Measurements from ENCODE around the gene ADAM12.

Gene ADAM12

DNA sequence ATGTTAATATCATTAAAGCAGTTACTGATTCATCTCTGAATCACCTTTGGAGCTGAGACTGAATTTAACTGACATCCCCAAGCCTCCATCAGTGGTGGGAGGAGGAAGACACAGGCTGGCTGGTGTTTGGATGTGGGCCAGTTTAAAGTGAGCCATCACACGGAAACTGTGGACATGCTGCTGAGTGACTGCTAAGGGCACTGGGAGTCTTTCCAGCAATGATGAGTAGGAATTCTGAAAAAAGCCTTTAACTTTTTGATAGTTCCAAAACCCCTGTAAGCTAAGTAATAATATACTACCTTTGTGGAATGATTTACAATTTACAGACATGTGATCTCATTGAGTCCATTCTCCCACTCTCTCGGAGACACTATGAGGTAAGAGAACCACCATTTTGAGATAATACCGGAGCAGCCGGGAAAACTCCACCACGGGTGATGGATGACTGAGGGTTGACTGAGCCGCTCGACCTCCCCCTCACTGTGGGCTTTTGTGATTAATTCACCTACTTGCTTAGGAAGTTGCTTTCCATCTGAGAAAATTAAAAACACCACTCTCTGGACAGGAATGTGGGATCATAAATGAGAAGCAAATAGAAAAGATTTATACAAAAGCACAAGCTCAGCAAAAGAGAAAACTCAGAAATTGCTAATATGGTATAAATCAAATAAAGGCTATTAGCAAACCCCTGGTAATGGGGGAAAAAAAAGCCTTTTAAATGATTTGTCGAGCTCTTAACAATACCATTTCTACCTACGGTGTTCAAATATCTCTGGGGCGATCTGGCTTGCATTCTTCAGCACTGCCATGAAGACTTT, 297.2 kb downstream of the ADAM12 start:
- H3K4me3 ChIP-seq (ENCODE audit: low read depth, low read length): no peak overlapping the region
- TF ChIP-seq CTCF (IDR thresholded peaks at IDR 0.05; ENCODE audit: borderline replicate concordance, insufficient read depth, low read depth, low read length): no peak

DNA sequence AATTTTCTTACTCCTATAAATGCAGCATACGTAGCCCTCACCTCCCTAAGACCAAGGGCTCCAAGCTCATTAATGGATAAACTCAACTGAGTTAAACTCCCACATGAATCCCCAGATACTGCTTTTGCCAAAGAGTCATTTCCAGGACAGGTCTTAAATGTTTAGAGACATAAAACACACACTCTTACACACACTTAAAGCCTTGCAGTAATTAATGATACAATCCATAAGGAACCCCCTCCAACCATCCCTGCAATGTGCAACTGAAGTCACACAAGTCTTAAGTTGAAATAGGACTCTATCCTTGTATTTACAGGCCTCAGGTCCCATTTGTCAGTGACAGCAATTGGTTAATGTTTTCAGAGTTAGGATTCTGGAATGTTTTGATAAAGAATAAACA, 297.8 kb downstream of the ADAM12 start:
- TF ChIP-seq CTCF (IDR thresholded peaks at IDR 0.05; ENCODE audit: borderline replicate concordance, insufficient read depth, low read depth, low read length): no peak
- no peak overlapping the region for H3K4me3 ChIP-seq (ENCODE audit: low read depth, low read length)

DNA sequence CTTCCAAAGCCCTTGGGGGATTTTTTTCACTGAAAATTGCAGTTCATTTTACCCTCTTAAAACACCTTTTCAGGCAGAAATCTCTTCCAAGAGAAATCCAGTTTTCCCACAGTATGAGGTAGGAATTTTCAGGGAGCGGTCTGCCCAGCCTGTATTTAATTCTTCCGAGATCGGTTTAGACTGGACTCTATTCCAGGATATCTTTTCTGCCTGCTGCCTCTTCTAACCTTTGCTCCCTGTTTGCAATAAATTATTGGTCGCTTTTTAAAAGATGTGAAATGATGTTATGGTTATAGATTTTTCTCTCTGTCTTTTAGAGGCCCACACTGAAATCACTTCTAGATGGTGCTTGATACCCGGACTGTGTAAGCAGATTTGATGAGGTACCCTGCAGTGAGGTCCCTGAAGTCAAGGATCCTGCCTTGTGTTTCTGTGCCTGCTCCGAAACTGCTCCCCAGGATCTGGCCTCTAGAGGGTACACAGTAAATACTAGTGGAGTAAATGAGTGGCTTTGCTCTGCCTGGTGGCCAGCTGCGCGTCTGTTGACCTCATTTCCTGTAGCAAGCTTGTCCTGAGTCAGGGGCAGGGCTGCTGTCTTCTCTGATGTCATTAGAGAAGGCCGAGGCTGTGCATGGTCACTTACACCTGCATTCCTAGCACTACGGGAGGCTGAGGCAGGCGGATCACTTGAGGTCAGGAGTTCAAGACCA, 300.3 kb downstream of the ADAM12 start:
- no peak for TF ChIP-seq CTCF (IDR thresholded peaks at IDR 0.05; ENCODE audit: borderline replicate concordance, insufficient read depth, low read depth, low read length)
- no peak overlapping the region for H3K4me3 ChIP-seq (ENCODE audit: low read depth, low read length)

DNA sequence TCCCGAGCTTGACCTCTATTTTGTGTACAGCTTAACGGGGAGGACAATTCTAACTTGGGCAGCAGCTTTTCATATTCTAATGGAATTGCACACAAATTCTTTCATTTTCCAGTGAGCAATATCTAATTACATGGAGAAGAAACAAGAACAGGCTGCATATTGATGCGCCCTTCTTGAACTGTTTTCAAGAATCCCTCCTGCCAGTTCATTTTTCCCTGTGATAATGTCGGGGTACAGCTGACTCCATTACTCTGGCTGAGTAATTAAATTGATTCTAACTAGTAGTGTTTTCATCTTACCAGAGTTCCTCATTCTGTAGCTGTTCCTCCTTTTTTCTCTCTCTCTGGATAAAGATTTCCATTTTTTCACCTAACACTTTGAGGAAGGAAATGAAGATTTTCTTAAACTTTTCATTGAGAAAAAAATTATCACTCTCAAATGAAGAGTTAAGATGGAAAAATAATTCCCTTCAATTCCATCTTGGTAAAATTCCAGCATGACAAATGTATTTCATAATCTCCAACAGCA, 301.1 kb downstream of the ADAM12 start:
- no peak overlapping the region for H3K4me3 ChIP-seq (ENCODE audit: low read depth, low read length)
- no peak for TF ChIP-seq CTCF (IDR thresholded peaks at IDR 0.05; ENCODE audit: borderline replicate concordance, insufficient read depth, low read depth, low read length)

DNA sequence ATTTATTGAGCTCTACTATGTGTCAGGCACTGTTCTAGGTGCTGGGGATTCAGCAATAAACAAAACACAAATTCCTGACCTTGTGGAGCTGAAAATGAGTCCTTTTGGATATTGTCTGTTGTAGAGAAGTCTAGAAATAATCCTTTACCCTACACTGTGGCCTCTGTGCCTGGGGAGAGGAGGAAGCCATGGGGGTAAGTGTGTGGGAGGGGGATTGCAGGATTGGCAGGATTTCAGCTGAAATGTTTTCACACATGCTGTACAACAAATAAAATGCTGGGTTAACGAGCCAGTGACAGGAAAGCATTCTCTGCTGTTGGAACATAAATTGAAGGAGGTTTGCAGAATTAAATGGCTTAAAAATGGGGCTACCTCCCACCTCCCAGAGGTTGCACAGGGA, 302.5 kb downstream of the ADAM12 start:
- no peak for TF ChIP-seq CTCF (IDR thresholded peaks at IDR 0.05; ENCODE audit: borderline replicate concordance, insufficient read depth, low read depth, low read length)
- H3K4me3 ChIP-seq (ENCODE audit: low read depth, low read length): no peak overlapping the region

DNA sequence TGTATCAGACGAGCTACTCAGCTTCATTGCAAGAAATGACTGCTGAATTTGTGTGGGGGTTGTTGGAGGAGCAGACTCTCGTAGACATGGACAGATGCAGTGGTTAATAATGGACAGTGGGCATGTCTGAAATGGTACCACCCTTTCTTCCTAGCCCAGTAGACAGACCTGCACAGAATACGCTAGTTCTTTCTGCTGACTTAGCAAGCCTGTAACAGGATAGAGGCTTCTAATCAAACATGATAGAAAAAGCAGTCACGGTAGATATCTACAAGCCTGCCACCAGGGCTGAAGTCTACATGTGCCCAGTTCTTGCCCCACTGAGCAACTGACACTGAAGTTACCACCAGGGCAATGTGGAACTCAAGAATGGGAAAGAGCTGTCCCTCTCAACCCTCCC, 303.9 kb downstream of the ADAM12 start:
- H3K4me3 ChIP-seq (ENCODE audit: low read depth, low read length): no peak overlapping the region
- no peak for TF ChIP-seq CTCF (IDR thresholded peaks at IDR 0.05; ENCODE audit: borderline replicate concordance, insufficient read depth, low read depth, low read length)
